Kidney (tissue), 14 donors: ENCODE measurements around the gene ESPNL. TPM values are rescaled to one million over a fixed set of nuclear protein-coding genes. Genes with fewer than 3 reads are reported as not detected.

Source experiments
- DNase-seq, 5 donors: peaks; one replicate each; pipeline ENCODE4 v3.0.0-alpha.2; 2013 to 2020
- FAIRE-seq: peaks from 2 replicates; lab custom pipeline; 2012; peaks lifted over from hg19 to GRCh38; lab: Jason Lieb, UNC
- H3K27ac ChIP-seq, 2 donors: one replicate each; pipeline ENCODE4 v1.7.0; 2013; ENCODE audit warnings: low read depth in 2 of 2, low read length in 2 of 2, inconsistent platforms in 1 of 2
- H3K27me3 ChIP-seq: one replicate; pipeline ENCODE4 v1.7.1; 2013; ENCODE audit warnings: low read length, inconsistent platforms; ENCODE audit not compliant: control insufficient read depth, insufficient read depth
- H3K36me3 ChIP-seq, 3 donors: one replicate each; pipeline versions ENCODE4 v1.7.0 to v1.7.1; 2013; ENCODE audit warnings: low read length in 3 of 3, control low read depth in 1 of 3, inconsistent platforms in 1 of 3; ENCODE audit not compliant: insufficient read depth in 3 of 3, control insufficient read depth in 2 of 3
- H3K4me1 ChIP-seq, 3 donors: one replicate each; pipeline versions ENCODE4 v1.7.0 to v1.7.1; 2013; ENCODE audit warnings: low read length in 3 of 3, inconsistent platforms in 1 of 3, low read depth in 1 of 3; ENCODE audit not compliant: control insufficient read depth in 2 of 3, insufficient read depth in 2 of 3
- H3K4me3 ChIP-seq, 3 donors: one replicate each; pipeline versions ENCODE4 v1.7.0 to v1.8.1; 2013; ENCODE audit warnings: low read length in 3 of 3, control low read depth in 1 of 3, inconsistent platforms in 1 of 3
- H3K9ac ChIP-seq, 3 donors: one replicate each; pipeline versions ENCODE4 v1.7.0 to v1.7.1; 2013; ENCODE audit warnings: low read length in 3 of 3, control low read depth in 1 of 3, inconsistent platforms in 1 of 3
- H3K9me3 ChIP-seq, 3 donors: one replicate each; pipeline versions ENCODE4 v1.7.0 to v1.7.1; 2013; ENCODE audit warnings: low read length in 3 of 3, control low read depth in 1 of 3, inconsistent platforms in 1 of 3; ENCODE audit not compliant: control insufficient read depth in 2 of 3, insufficient read depth in 1 of 3
- CTCF ChIP-seq: IDR thresholded peaks from 3 replicates; pipeline ENCODE4 v1.5.1; 2012; ENCODE audit warnings: mild to moderate bottlenecking, moderate library complexity, borderline replicate concordance; ENCODE audit not compliant: insufficient read depth; ENCODE audit errors: extremely low read depth
- intact Hi-C: fragments of 100-400 bp; cut with DNase I; formaldehyde crosslinking; loops from one replicate; pipeline ENCODE4 v1.11.1; 2022
- polyA plus RNA-seq: library from polyadenylated mRNA; stranded (reverse); fragments of 350-450 nt; fragmentation: Illumina TruSeq; extraction: RNeasy Lipid Tissue Mini Kit (QIAGEN cat#74804); gene quantifications from one replicate; pipeline ENCODE4 v1.2.3, GENCODE V29; 2014; ENCODE audit warnings: low read depth, low replicate concordance; ENCODE audit not compliant: insufficient read depth
- total RNA-seq: library from RNA; stranded (reverse); fragmentation: NEBNext Ultra II Directional; extraction: Animal tissue kit (Norgen Biotek cat#: 25700); gene quantifications from one replicate; pipeline ENCODE4 v1.2.1, GENCODE V29; 2021
- donor health status: control.
- donor health status: control.
- donor health status: control.
- donor health status: control.
- donor health status: control.
- donor health status: DM: yes; HTN: yes; CAD: no.
- donor health status: Normal renal cell carcinoma (clear cell type).

The ESPNL gene
- total and polyA plus RNA-seq, 2 donors from 2014 or later: 0.28 to 2.7 TPM

- no peak for TF ChIP-seq CTCF
- H3K9me3 ChIP-seq: no peaks in the 10 kb centered on the region
- no peaks in the 10 kb centered on the region for H3K27me3 ChIP-seq
- peaks cover 0 to 19% (median 5%) of the 10 kb centered on the region in 3 donors for H3K36me3 ChIP-seq
- no peak for FAIRE-seq
- H3K4me3 ChIP-seq: no peak overlapping the region
- H3K4me1 ChIP-seq: peaks cover 5 to 11% (median 8%) of the 10 kb centered on the region in 3 donors
- no peak overlapping the region for H3K9ac ChIP-seq
- DNase-seq: peak; percentile 61 to 92 (median 64)
- intact Hi-C loops: no loop called here
- no peak overlapping the region for H3K27ac ChIP-seq
These were observed 66.5 kb downstream of the ESPNL start for GRCh38 chr2:238166391-238167343.

GRCh38 chr2:238167344-238167715, 67.2 kb downstream of the ESPNL start:
- no peak overlapping the region for H3K4me3 ChIP-seq
- intact Hi-C loops: no loop called here
- H3K27ac ChIP-seq: no peak overlapping the region
- H3K36me3 ChIP-seq: peaks cover 0 to 23% (median 9%) of the 10 kb centered on the region in 3 donors
- H3K27me3 ChIP-seq: no peaks in the 10 kb centered on the region
- DNase-seq: peak in 1 of 5 donors; percentile 53
- TF ChIP-seq CTCF: no peak
- H3K9me3 ChIP-seq: no peaks in the 10 kb centered on the region
- no peak overlapping the region for H3K9ac ChIP-seq
- peaks cover 5 to 11% (median 8%) of the 10 kb centered on the region in 3 donors for H3K4me1 ChIP-seq
- no peak for FAIRE-seq

GRCh38 chr2:238167761-238168160, 67.6 kb downstream of the ESPNL start:
- no peak overlapping the region for H3K27ac ChIP-seq
- peaks cover 0 to 27% (median 13%) of the 10 kb centered on the region in 3 donors for H3K36me3 ChIP-seq
- peaks cover 5 to 11% (median 8%) of the 10 kb centered on the region in 3 donors for H3K4me1 ChIP-seq
- DNase-seq (peak in 1 of 5 donors; percentile 74), FAIRE-seq (no peak)
- H3K4me3 ChIP-seq: no peak overlapping the region
- intact Hi-C loops: no loop called here
- H3K9me3 ChIP-seq: no peaks in the 10 kb centered on the region
- no peaks in the 10 kb centered on the region for H3K27me3 ChIP-seq
- no peak overlapping the region for H3K9ac ChIP-seq
- no peak for TF ChIP-seq CTCF
